Mesendoderm (in vitro differentiated cells): Measurements from ENCODE around the gene FGF22.

Experiments
- DNase-seq: peaks from one replicate; pipeline ENCODE4 v3.0.0; 2013
- H2AK5ac ChIP-seq: 2 replicates; pipeline ENCODE4 v1.6.1; 2013; ENCODE audit warnings: low read length, inconsistent platforms
- H2BK120ac ChIP-seq: 2 replicates; pipeline ENCODE4 v1.6.1; 2013; ENCODE audit warnings: low read depth, mild to moderate bottlenecking, low read length, moderate library complexity, mixed read lengths
- H2BK15ac ChIP-seq: replicated peaks from 2 replicates; pipeline ENCODE4 v1.6.1; 2013; ENCODE audit warnings: low read depth, mild to moderate bottlenecking, moderate library complexity
- H2BK5ac ChIP-seq: 2 replicates; pipeline ENCODE4 v1.6.1; 2013; ENCODE audit warnings: low read length, inconsistent platforms
- H3K18ac ChIP-seq: 2 replicates; pipeline ENCODE4 v1.6.1; 2013; ENCODE audit warnings: mild to moderate bottlenecking, low read length, mixed read lengths
- H3K23ac ChIP-seq: one replicate; pipeline ENCODE4 v1.6.1; 2013; ENCODE audit warnings: low read length
- H3K27ac ChIP-seq: 2 replicates; pipeline ENCODE4 v1.5.1; 2013; ENCODE audit warnings: low read depth, mild to moderate bottlenecking, inconsistent platforms, low read length, moderate library complexity
- H3K27me3 ChIP-seq: 2 replicates; pipeline ENCODE4 v1.6.1; 2013; ENCODE audit warnings: low read length, control low read depth, mild to moderate bottlenecking, inconsistent platforms; ENCODE audit not compliant: insufficient read depth, poor library complexity
- H3K36me3 ChIP-seq: 2 replicates; pipeline ENCODE4 v1.6.1; 2013; ENCODE audit warnings: low read length, inconsistent platforms; ENCODE audit not compliant: control insufficient read depth, insufficient read depth
- H3K4ac ChIP-seq: one replicate; pipeline ENCODE4 v1.6.1; 2013; ENCODE audit warnings: low read depth, mild to moderate bottlenecking, low read length, moderate library complexity
- H3K4me1 ChIP-seq: 2 replicates; pipeline ENCODE4 v1.6.1; 2013; ENCODE audit warnings: low read depth, low read length, inconsistent platforms; ENCODE audit not compliant: control insufficient read depth
- H3K4me2 ChIP-seq: 2 replicates; pipeline ENCODE4 v1.6.1; 2013; ENCODE audit warnings: low read length
- H3K4me3 ChIP-seq: 2 replicates; pipeline ENCODE4 v1.5.1; 2013; ENCODE audit warnings: mild to moderate bottlenecking, low read length
- H3K56ac ChIP-seq: one replicate; pipeline ENCODE4 v1.6.1; 2013; ENCODE audit warnings: low read length
- H3K79me1 ChIP-seq: 2 replicates; pipeline ENCODE4 v1.6.1; 2013; ENCODE audit warnings: low read length, inconsistent platforms
- H3K79me2 ChIP-seq: 2 replicates; pipeline ENCODE4 v1.6.1; 2013; ENCODE audit warnings: mild to moderate bottlenecking, low read length; ENCODE audit not compliant: control insufficient read depth, insufficient read depth
- H3K9ac ChIP-seq: 2 replicates; pipeline ENCODE4 v1.6.1; 2013; ENCODE audit warnings: low read length, inconsistent platforms
- H4K5ac ChIP-seq: one replicate; pipeline ENCODE4 v1.6.1; 2013; ENCODE audit warnings: low read length
- H4K8ac ChIP-seq: one replicate; pipeline ENCODE4 v1.6.1; 2013; ENCODE audit warnings: low read depth, mild to moderate bottlenecking, control low read depth, low read length, moderate library complexity
- WGBS: extraction: QIAGEN DNeasy Blood & Tissue Kit; methylation state at CpG from one replicate; pipeline ENCODE4 v1.1.7; 2013; ENCODE audit warnings: low lambda C conversion rate, missing lambda C conversion rate; ENCODE audit not compliant: insufficient coverage; ENCODE audit errors: extremely low coverage; 5-methylcytosine and 5-hydroxymethylcytosine counted together

FGF22 gene

DNA sequence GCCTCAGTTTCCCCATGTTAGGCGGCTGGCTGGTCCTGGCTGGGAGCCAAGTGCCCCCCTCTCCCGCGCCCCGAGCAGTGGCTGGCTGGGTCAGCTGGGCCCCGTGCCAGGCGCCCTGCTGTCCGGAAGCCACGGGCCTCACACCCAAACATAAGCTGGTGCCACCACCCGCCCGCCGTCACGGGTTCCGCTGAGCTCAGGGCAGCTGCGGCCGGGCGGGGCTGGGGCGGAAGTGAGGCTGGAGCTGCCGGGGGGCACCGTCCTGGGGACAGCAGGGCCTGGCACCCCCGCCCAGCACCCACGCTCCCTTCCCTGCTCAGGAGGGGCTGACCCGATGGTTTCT lies 30.7 kb upstream of the FGF22 start:
- Histone ChIP-seq H3K36me3 (no peaks in the 10 kb centered on the region), H2BK15ac (no peak overlapping the region), H3K18ac (no peak overlapping the region), H3K9ac (no peak overlapping the region), H2BK120ac (no peak overlapping the region), H3K27me3 (no peaks in the 10 kb centered on the region), H3K79me2 (no peaks in the 10 kb centered on the region), H3K23ac (no peak overlapping the region), H3K79me1 (no peaks in the 10 kb centered on the region), H3K27ac (no peak overlapping the region), H3K4me3 (no peak overlapping the region), H4K5ac (no peak overlapping the region), H3K4ac (no peak overlapping the region), H3K56ac (no peak overlapping the region), H3K4me1 (no peaks in the 10 kb centered on the region), H2AK5ac (no peak overlapping the region), H3K4me2 (no peak overlapping the region), H4K8ac (no peak overlapping the region), H2BK5ac (no peak overlapping the region)
- WGBS = no CpG with 5 or more reads among the region's 22 CpGs
- no peak for DNase-seq

DNA sequence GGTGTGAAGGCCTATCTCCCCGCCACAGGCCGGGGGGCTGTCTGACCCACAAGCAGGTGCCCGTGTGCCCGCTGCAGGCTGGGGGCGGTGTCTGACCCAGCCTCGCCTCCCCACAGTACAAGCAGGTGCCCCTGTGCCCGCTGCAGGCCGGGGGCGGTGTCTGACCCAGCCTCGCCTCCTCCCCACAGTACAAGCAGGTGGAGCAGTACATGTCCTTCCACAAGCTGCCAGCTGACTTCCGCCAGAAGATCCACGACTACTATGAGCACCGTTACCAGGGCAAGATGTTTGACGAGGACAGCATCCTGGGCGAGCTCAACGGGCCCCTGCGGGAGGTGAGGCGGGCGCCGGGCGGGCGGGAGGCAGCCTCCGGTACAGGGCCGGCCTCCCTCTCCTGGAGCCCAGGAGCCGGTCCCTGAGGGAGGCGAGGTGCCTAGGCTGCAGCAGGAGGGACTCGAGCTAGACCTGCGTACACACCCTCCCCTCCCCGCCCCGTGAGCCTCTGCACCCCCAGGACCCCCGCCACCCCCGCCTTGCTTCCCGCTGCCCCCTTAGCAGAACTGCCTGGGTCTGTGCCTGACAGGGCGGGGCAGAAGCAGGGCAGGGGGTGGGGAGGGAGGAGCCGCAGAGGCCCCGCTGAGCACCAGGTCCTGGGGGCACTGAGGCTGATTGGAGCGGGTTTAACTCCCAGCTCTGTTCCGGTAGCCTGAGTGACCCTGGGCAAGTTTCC lies 29.4 kb upstream of the FGF22 start:
- WGBS = no CpG with 5 or more reads among the region's 38 CpGs
- Histone ChIP-seq H3K27ac (no peak overlapping the region), H2AK5ac (no peak overlapping the region), H3K4me2 (no peak overlapping the region), H3K4me1 (no peaks in the 10 kb centered on the region), H3K9ac (no peak overlapping the region), H2BK15ac (no peak overlapping the region), H2BK5ac (no peak overlapping the region), H3K27me3 (no peaks in the 10 kb centered on the region), H2BK120ac (no peak overlapping the region), H3K18ac (no peak overlapping the region), H3K4ac (no peak overlapping the region), H4K5ac (no peak overlapping the region), H3K79me2 (no peaks in the 10 kb centered on the region), H3K4me3 (no peak overlapping the region), H3K36me3 (peaks cover 2% of the 10 kb centered on the region), H3K23ac (no peak overlapping the region), H3K56ac (no peak overlapping the region), H3K79me1 (no peaks in the 10 kb centered on the region), H4K8ac (no peak overlapping the region)
- no peak for DNase-seq

DNA sequence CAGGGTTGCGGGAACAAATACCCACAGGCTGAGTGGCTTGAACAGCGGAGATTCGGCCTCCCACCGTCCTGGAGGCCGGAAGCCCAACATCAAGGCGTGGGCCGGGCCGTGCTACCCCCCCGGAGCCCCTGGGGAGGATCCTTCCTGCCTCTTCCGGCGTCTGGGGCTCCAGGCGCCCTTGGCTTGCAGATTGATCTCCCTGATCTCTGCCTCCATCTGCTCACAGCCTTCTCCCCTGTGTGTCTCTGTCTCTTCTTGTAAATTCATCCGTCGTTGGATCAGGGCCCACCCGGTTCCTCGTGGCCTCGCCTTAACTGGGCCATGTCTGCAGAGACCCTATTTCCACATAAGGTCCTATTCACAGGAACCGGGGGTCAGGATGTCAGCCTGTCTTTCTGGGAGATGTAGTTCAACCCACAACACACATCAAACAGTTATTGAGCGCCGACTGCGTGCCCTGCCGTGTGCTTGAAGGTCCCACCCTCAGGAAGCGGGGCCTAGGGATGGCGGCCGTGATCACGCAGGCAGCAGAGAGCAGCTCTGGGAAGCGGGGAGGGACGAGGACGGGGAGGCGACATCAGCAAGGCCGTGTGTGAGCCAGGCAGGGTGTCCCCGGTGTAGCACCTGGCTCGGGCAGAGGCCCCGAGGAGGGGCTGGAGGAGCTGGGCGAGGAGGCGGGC lies 28.7 kb upstream of the FGF22 start:
- Histone ChIP-seq H3K79me2 (no peaks in the 10 kb centered on the region), H2BK120ac (no peak overlapping the region), H3K18ac (no peak overlapping the region), H3K23ac (no peak overlapping the region), H3K4me1 (no peaks in the 10 kb centered on the region), H3K4ac (no peak overlapping the region), H2AK5ac (no peak overlapping the region), H3K27ac (peak overlapping the region; percentile 32), H3K36me3 (peaks cover 2% of the 10 kb centered on the region), H3K56ac (peak overlapping the region; percentile 9), H3K4me3 (no peak overlapping the region), H4K8ac (no peak overlapping the region), H3K79me1 (no peaks in the 10 kb centered on the region), H2BK5ac (no peak overlapping the region), H4K5ac (no peak overlapping the region), H3K4me2 (no peak overlapping the region), H2BK15ac (no peak overlapping the region), H3K9ac (peak overlapping the region; percentile 21), H3K27me3 (no peaks in the 10 kb centered on the region)
- no peak for DNase-seq
- WGBS = no CpG with 5 or more reads among the region's 36 CpGs

DNA sequence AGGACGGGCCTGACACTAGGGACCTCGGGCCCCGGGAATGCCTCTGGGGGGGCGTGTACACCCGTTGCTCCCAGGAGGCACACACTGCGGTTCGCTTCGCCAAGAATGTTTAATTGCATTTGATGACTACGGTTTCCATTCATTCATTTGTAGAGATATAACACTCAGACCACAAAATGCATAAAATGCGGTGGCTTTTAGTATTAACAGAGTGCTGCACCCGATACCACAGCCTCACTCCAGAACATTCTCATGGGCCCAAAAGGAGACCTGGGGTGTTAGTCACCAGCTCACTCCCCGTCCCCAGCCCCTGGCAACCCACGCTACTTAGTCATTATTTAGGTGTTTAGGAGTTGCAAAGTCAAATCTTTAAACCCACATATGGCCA lies 28.2 kb upstream of the FGF22 start:
- H3K23ac ChIP-seq = no peak overlapping the region
- no peak overlapping the region for H3K4ac ChIP-seq
- DNase-seq = no peak
- no peak overlapping the region for H3K27ac ChIP-seq
- no peaks in the 10 kb centered on the region for H3K79me2 ChIP-seq
- no peaks in the 10 kb centered on the region for H3K27me3 ChIP-seq
- H3K4me2 ChIP-seq = no peak overlapping the region
- no peak overlapping the region for H2BK15ac ChIP-seq
- H3K4me1 ChIP-seq = no peaks in the 10 kb centered on the region
- H3K56ac ChIP-seq = no peak overlapping the region
- no peak overlapping the region for H2BK5ac ChIP-seq
- no CpG with 5 or more reads among the region's 13 CpGs for WGBS
- H3K18ac ChIP-seq = no peak overlapping the region
- no peak overlapping the region for H2AK5ac ChIP-seq
- H3K4me3 ChIP-seq = no peak overlapping the region
- no peaks in the 10 kb centered on the region for H3K79me1 ChIP-seq
- H3K9ac ChIP-seq = no peak overlapping the region
- H4K8ac ChIP-seq = no peak overlapping the region
- H2BK120ac ChIP-seq = no peak overlapping the region
- peaks cover 2% of the 10 kb centered on the region for H3K36me3 ChIP-seq
- no peak overlapping the region for H4K5ac ChIP-seq

DNA sequence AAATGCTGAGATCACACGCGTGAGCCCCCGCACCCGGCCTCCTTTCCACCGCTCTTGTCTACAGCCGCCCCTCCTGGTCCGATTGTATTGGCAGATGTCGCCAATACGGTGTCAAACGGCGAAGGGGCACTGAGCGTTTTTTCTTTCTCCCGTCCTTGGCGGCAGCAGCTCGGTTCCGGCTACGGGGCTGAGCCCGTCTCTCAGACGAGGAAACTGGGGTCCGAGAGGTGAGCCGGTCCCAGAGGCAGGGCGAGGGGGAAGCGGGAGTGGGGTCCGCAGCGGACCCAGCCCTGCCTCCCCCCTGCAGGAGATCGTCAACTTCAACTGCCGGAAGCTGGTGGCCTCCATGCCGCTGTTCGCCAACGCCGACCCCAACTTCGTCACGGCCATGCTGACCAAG lies 26.7 kb upstream of the FGF22 start:
- Histone ChIP-seq H3K36me3 (peaks cover 2% of the 10 kb centered on the region), H2BK5ac (no peak overlapping the region), H3K4me1 (no peaks in the 10 kb centered on the region), H3K4me3 (no peak overlapping the region), H3K79me2 (no peaks in the 10 kb centered on the region), H3K27ac (no peak overlapping the region), H3K23ac (no peak overlapping the region), H3K56ac (no peak overlapping the region), H2BK120ac (no peak overlapping the region), H4K8ac (no peak overlapping the region), H3K9ac (no peak overlapping the region), H4K5ac (no peak overlapping the region), H2BK15ac (no peak overlapping the region), H3K27me3 (no peaks in the 10 kb centered on the region), H3K4me2 (no peak overlapping the region), H3K79me1 (no peaks in the 10 kb centered on the region), H2AK5ac (no peak overlapping the region), H3K18ac (no peak overlapping the region), H3K4ac (no peak overlapping the region)
- no peak for DNase-seq
- WGBS = no CpG with 5 or more reads among the region's 33 CpGs
